GM21360 (cell line): Measurements from ENCODE around the gene PRSS53.
"Not testable (repeated sequence)": the region's sequence is repeated elsewhere in the genome, so short reads cannot be mapped to it uniquely, and the experiment has no call there.

Experiments
- ATAC-seq: cut with Tn5 transposase; IDR thresholded peaks from one replicate; pipeline ENCODE4 v1.9.1; 2021; ENCODE audit warnings: mild to moderate bottlenecking, moderate library complexity; ENCODE audit not compliant: unreplicated experiment

The PRSS53 gene

GRCh38 chr16:31118223-31119155 lies 29.7 kb upstream of the PRSS53 start:
- no peak for ATAC-seq

GRCh38 chr16:31117384-31118222 lies 28.9 kb upstream of the PRSS53 start, which contains the start of gene KAT8:
TSS of gene KAT8 (plus strand) at chr16:31117664. CDS start at chr16:31117682, 18 bp downstream.
- peak; percentile 92 for ATAC-seq

- no peak for ATAC-seq
These were observed 25.7 kb upstream of the PRSS53 start for GRCh38 chr16:31114468-31114867.

- no peak for ATAC-seq
These were observed 24.7 kb upstream of the PRSS53 start for GRCh38 chr16:31113121-31114120.

GRCh38 chr16:31112711-31113110 lies 24.0 kb upstream of the PRSS53 start:
- ATAC-seq, result no peak

- no peak for ATAC-seq
These were observed 23.2 kb upstream of the PRSS53 start for GRCh38 chr16:31111881-31112466.

- no peak for ATAC-seq
These were observed 21.6 kb upstream of the PRSS53 start for GRCh38 chr16:31110106-31111034.

GRCh38 chr16:31109622-31110021 lies 20.9 kb upstream of the PRSS53 start:
- no peak for ATAC-seq

GRCh38 chr16:31108794-31109558 lies 20.2 kb upstream of the PRSS53 start:
- no peak for ATAC-seq

- peak; percentile 77 for ATAC-seq
These were observed 19.5 kb upstream of the PRSS53 start, which contains the start of gene BCKDK for GRCh38 chr16:31108035-31108793. TSS of gene BCKDK (plus strand) at chr16:31108386. CDS start at chr16:31109224, 838 bp downstream.

GRCh38 chr16:31107465-31107867 lies 18.7 kb upstream of the PRSS53 start:
- peak; percentile 43 for ATAC-seq

GRCh38 chr16:31106509-31107464 lies 18.0 kb upstream of the PRSS53 start:
- no peak for ATAC-seq

- peak; percentile 45 for ATAC-seq
These were observed 17.0 kb upstream of the PRSS53 start for GRCh38 chr16:31105677-31106213.

GRCh38 chr16:31100876-31101641 lies 12.3 kb upstream of the PRSS53 start:
- ATAC-seq, result not testable (repeated sequence)
